ENCODE data around the gene PYGO2.

DNA sequence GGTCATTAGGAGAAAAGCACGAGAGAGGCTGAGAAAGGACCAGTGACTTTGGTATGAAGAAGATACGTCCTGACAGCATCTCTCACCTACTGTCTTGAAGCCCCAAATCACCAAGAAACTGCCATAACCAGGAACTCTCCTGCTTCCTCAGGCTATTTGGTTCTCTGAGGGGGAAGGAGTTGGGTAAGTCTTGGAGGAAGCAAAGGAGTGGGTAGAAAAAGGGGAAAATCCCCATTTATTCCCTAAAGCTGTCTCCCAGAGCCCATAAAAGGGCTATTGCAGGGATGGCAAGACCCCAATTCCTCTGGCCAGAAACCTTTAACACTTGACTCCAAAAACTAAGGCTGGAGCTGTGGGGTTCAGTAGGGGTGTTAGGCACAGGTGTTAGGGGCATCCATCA, 3.5 kb downstream of the PYGO2 start:
- TF ChIP-seq, protein P1, sequence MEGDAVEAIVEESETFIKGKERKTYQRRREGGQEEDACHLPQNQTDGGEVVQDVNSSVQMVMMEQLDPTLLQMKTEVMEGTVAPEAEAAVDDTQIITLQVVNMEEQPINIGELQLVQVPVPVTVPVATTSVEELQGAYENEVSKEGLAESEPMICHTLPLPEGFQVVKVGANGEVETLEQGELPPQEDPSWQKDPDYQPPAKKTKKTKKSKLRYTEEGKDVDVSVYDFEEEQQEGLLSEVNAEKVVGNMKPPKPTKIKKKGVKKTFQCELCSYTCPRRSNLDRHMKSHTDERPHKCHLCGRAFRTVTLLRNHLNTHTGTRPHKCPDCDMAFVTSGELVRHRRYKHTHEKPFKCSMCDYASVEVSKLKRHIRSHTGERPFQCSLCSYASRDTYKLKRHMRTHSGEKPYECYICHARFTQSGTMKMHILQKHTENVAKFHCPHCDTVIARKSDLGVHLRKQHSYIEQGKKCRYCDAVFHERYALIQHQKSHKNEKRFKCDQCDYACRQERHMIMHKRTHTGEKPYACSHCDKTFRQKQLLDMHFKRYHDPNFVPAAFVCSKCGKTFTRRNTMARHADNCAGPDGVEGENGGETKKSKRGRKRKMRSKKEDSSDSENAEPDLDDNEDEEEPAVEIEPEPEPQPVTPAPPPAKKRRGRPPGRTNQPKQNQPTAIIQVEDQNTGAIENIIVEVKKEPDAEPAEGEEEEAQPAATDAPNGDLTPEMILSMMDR (IDR thresholded peaks at IDR 0.05; ENCODE audit: control extremely low read depth in 1 of 3, insufficient read depth in 1 of 3, low read depth in 1 of 3, low read length in 3 of 3), result no peak
- no peak for TF ChIP-seq USF2 (IDR thresholded peaks at IDR 0.05; ENCODE audit: low read length)
- no peak for TF ChIP-seq POLR2AphosphoS5 (IDR thresholded peaks at IDR 0.05; ENCODE audit: low read depth, low read length)
- no peak for TF ChIP-seq POLR2A (IDR thresholded peaks at IDR 0.05; ENCODE audit: control extremely low read depth in 1 of 2, low read depth in 2 of 2, low read length in 2 of 2)
- no peak for TF ChIP-seq TAF1 (IDR thresholded peaks at IDR 0.05; ENCODE audit: low read depth, low read length)
- TF ChIP-seq CREB1 (IDR thresholded peaks at IDR 0.05), result no peak
- no peak for TF ChIP-seq KDM1A (IDR thresholded peaks at IDR 0.05; ENCODE audit: borderline replicate concordance, low read length)
- no peak for TF ChIP-seq EZH2 (IDR thresholded peaks at IDR 0.05; ENCODE audit: low read depth, low read length, severe bottlenecking)
- TF ChIP-seq HDAC6 (IDR thresholded peaks at IDR 0.05; ENCODE audit: low read depth, low read length), result no peak
- no peak for TF ChIP-seq TEAD4 (IDR thresholded peaks at IDR 0.05; ENCODE audit: low read depth, low read length)
- no peak for TF ChIP-seq CEBPB (IDR thresholded peaks at IDR 0.05; ENCODE audit: low read depth, low read length)
- no peak for TF ChIP-seq SIN3A (conservative IDR thresholded peaks at IDR 0.05 in 1 of 2, IDR thresholded peaks at IDR 0.05 in 1 of 2; ENCODE audit: low read depth in 1 of 2, low read length in 2 of 2)

All from H1 (cell line).